IMR-90 (cell line): ENCODE data around the gene TSC22D4. TPM values are rescaled to one million over a fixed set of nuclear protein-coding genes. Genes with fewer than 3 reads are reported as not detected.

Experiments used
- ATAC-seq: fragments of 200-7000 bp; cut with Tn5 transposase; 2 replicates; pipeline ENCODE4 v1.9.1; 2020; ENCODE audit warnings: low read depth, mild to moderate bottlenecking, moderate library complexity
- BruUV-seq: library from RNA; stranded (reverse); fragments of 400-500 nt; replicated peaks from 2 replicates; lab custom pipeline; 2021; lab: Mats Ljungman, UMichigan
- CTCF ChIA-PET: fragments of 300-600 bp; formaldehyde crosslinking; extraction: SDS; loops from one replicate; lab custom pipeline; 2021; ENCODE audit warnings: antibody characterized with exemption; lab: Yijun Ruan, JAX
- POLR2A ChIA-PET: fragments of 300-600 bp; sonication (Branson Sonifier 250); formaldehyde crosslinking; loops from one replicate; lab custom pipeline; 2022; ENCODE audit warnings: antibody characterized with exemption; ENCODE audit not compliant: unreplicated experiment; lab: Charles Lee
- DNase-seq: peaks from one replicate; pipeline ENCODE4 v3.0.0; 2013
- H2AFZ ChIP-seq: replicated peaks from 2 replicates; pipeline ENCODE3; 2013; ENCODE audit warnings: low read length, mild to moderate bottlenecking; ENCODE audit not compliant: poor library complexity
- H2AK5ac ChIP-seq: 2 replicates; pipeline ENCODE4 v1.6.1; 2013; ENCODE audit warnings: low read depth, low read length, inconsistent platforms
- H2AK9ac ChIP-seq: replicated peaks from 2 replicates; pipeline ENCODE3; 2013; ENCODE audit warnings: mild to moderate bottlenecking, low read depth, low read length, moderate library complexity; ENCODE audit not compliant: poor library complexity
- H2BK120ac ChIP-seq: 2 replicates; pipeline ENCODE4 v1.6.1; 2013; ENCODE audit warnings: low read depth, low read length, inconsistent platforms
- H2BK15ac ChIP-seq: 3 replicates; pipeline ENCODE4 v1.6.1; 2013; ENCODE audit warnings: low read depth, low read length, inconsistent platforms
- H2BK20ac ChIP-seq: 2 replicates; pipeline ENCODE4 v1.6.1; 2013; ENCODE audit warnings: low read depth, mild to moderate bottlenecking, inconsistent platforms, low read length, moderate library complexity
- H2BK5ac ChIP-seq: 2 replicates; pipeline ENCODE4 v1.6.1; 2013; ENCODE audit warnings: mild to moderate bottlenecking, low read depth, low read length, inconsistent platforms; ENCODE audit not compliant: poor library complexity, severe bottlenecking
- H3K14ac ChIP-seq: replicated peaks from 2 replicates; pipeline ENCODE4 v1.6.1; 2013; ENCODE audit warnings: low read depth, low read length, inconsistent platforms
- H3K18ac ChIP-seq: 2 replicates; pipeline ENCODE4 v1.6.1; 2013; ENCODE audit warnings: low read depth, low read length, control low read depth
- H3K23ac ChIP-seq: 2 replicates; pipeline ENCODE4 v1.6.1; 2013; ENCODE audit warnings: low read depth, low read length, inconsistent platforms
- H3K27ac ChIP-seq: 2 replicates; pipeline ENCODE4 v1.5.1; 2013; ENCODE audit warnings: mild to moderate bottlenecking, control low read depth, low read length; ENCODE audit not compliant: insufficient read depth
- H3K27me3 ChIP-seq: 2 replicates; pipeline ENCODE4 v1.6.1; 2013; ENCODE audit warnings: low read length; ENCODE audit not compliant: control insufficient read depth, insufficient read depth
- H3K36me3 ChIP-seq: 2 replicates; pipeline ENCODE4 v1.6.1; 2013; ENCODE audit warnings: low read length, mixed read lengths; ENCODE audit not compliant: control insufficient read depth, insufficient read depth
- H3K4ac ChIP-seq: 2 replicates; pipeline ENCODE4 v1.6.1; 2013; ENCODE audit warnings: low read depth, low read length, inconsistent platforms
- H3K4me1 ChIP-seq: 2 replicates; pipeline ENCODE4 v1.6.1; 2013; ENCODE audit warnings: low read length, mixed read lengths; ENCODE audit not compliant: control insufficient read depth, insufficient read depth
- H3K4me2 ChIP-seq: 2 replicates; pipeline ENCODE4 v1.6.1; 2013; ENCODE audit warnings: low read depth, mild to moderate bottlenecking, control low read depth, low read length, moderate library complexity
- H3K4me3 ChIP-seq: 2 replicates; pipeline ENCODE4 v1.5.1; 2013; ENCODE audit warnings: low read depth, mild to moderate bottlenecking, control low read depth, low read length, moderate library complexity; ENCODE audit not compliant: insufficient read depth
- H3K56ac ChIP-seq: 2 replicates; pipeline ENCODE4 v1.6.1; 2013; ENCODE audit warnings: low read length, inconsistent platforms; ENCODE audit not compliant: insufficient read depth; ENCODE audit errors: extremely low read depth
- H3K79me1 ChIP-seq, 2 experiments: 2 replicates each; pipeline ENCODE4 v1.6.1; 2013; ENCODE audit warnings: low read length in 2 of 2, inconsistent platforms in 1 of 2, low read depth in 1 of 2
- H3K9ac ChIP-seq: 2 replicates; pipeline ENCODE4 v1.6.1; 2013; ENCODE audit warnings: low read depth, low read length, control low read depth
- H3K9me1 ChIP-seq: 2 replicates; pipeline ENCODE4 v1.6.1; 2013; ENCODE audit warnings: low read length, inconsistent platforms; ENCODE audit not compliant: insufficient read depth
- H3K9me3 ChIP-seq: 2 replicates; pipeline ENCODE4 v1.6.1; 2013; ENCODE audit warnings: low read length; ENCODE audit not compliant: control insufficient read depth, insufficient read depth
- H4K20me1 ChIP-seq: 2 replicates; pipeline ENCODE4 v1.6.1; 2013; ENCODE audit warnings: low read length, inconsistent platforms; ENCODE audit not compliant: insufficient read depth
- H4K5ac ChIP-seq: 2 replicates; pipeline ENCODE4 v1.6.1; 2013; ENCODE audit warnings: mild to moderate bottlenecking, low read depth, low read length, control low read depth
- H4K8ac ChIP-seq, 2 experiments: 2 replicates each; pipeline ENCODE4 v1.6.1; 2013; ENCODE audit warnings: low read depth in 2 of 2, low read length in 2 of 2, control low read depth in 1 of 2, inconsistent platforms in 1 of 2
- H4K91ac ChIP-seq: 2 replicates; pipeline ENCODE4 v1.6.1; 2013; ENCODE audit warnings: low read depth, low read length, inconsistent platforms; ENCODE audit not compliant: insufficient read depth
- CEBPB ChIP-seq: IDR thresholded peaks from 2 replicates; pipeline ENCODE4 v1.6.1; 2012; ENCODE audit warnings: low read depth, low read length, improper control_type of control experiment
- FOS ChIP-seq: fragments of 150-350 bp; IDR thresholded peaks from 2 replicates; pipeline ENCODE4 v1.6.1; 2016; ENCODE audit warnings: low read depth, low read length
- MXI1 ChIP-seq: IDR thresholded peaks from 2 replicates; pipeline ENCODE4 v1.6.1; 2012; ENCODE audit warnings: low read depth, mild to moderate bottlenecking, low read length, moderate library complexity, borderline replicate concordance
- WGBS, 2 experiments: methylation state at CpG; one replicate each; pipeline versions ENCODE4 v1.1.5 to v1.1.7; 2013; ENCODE audit warnings: missing lambda C conversion rate in 2 of 2; ENCODE audit not compliant: insufficient read length in 1 of 2; ENCODE audit errors: extremely low coverage in 2 of 2; 5-methylcytosine and 5-hydroxymethylcytosine counted together
- dilution Hi-C: fragments of 300-500 bp; cut with HindIII; formaldehyde crosslinking; loops from one replicate; pipeline ENCODE4 v1.14.3; 2018; ENCODE audit warnings: low sequenced_read_pairs; ENCODE audit not compliant: unreplicated experiment
- in situ Hi-C: fragments of 300-500 bp; cut with MboI; formaldehyde crosslinking; loops from 3 replicates; pipeline ENCODE4 v1.14.3; 2019; ENCODE audit warnings: low sequenced_read_pairs, inconsistent platforms, mixed read lengths
- intact Hi-C: fragments of 100-400 bp; cut with micrococcal nuclease; formaldehyde crosslinking; loops from 2 replicates; pipeline ENCODE4 v1.10.0; 2022
- polyA plus RNA-seq, 3 experiments: library from polyadenylated mRNA; depleted of rRNA; stranded (reverse); fragments of >200 nt; gene quantifications; 2 replicates each; pipeline ENCODE4 v1.2.3, GENCODE V29; 2012; ENCODE audit warnings: low replicate concordance in 1 of 3
- total RNA-seq: library from RNA; depleted of rRNA; stranded (reverse); fragments of >200 nt; gene quantifications from 2 replicates; pipeline ENCODE4 v1.2.3, GENCODE V29; 2012

TSC22D4 gene
- total and polyA plus RNA-seq, 2 of the 4 experiments (the other 2 are of a cell fraction): 9.3 to 29.9 TPM

- peak overlapping the region; percentile 44 for H4K91ac ChIP-seq
- H3K27ac ChIP-seq: peak overlapping the region; percentile 86
- peaks cover 33% of the 10 kb centered on the region for H3K9me1 ChIP-seq
- H2BK120ac ChIP-seq: peak overlapping the region; percentile 51
- H3K4me1 ChIP-seq: peaks cover 26% of the 10 kb centered on the region
- no peak overlapping the region for H3K4me2 ChIP-seq
- peak overlapping the region; percentile 56 for H2BK5ac ChIP-seq
- peak; percentile 22 for ATAC-seq
- peak overlapping the region; percentile 91 for H3K14ac ChIP-seq
- intact Hi-C loops (no loop called here), in situ Hi-C loops (loop anchor here (25.0 kb wide), 1 partner anchor 666 kb away; no protein-coding TSS in a partner anchor), dilution Hi-C loops (no loop called here)
- peak; percentile 65 for DNase-seq
- peak overlapping the region; percentile 29; the same call in 1 of the 2 replicates for H3K23ac ChIP-seq
- WGBS, 2 experiments: no CpG with 5 or more reads among the region's 2 CpGs
- H2BK20ac ChIP-seq: peak overlapping the region; percentile 38
- no peaks in the 10 kb centered on the region for H4K20me1 ChIP-seq
- peak overlapping the region; percentile 83 for H2AFZ ChIP-seq
- H3K9me3 ChIP-seq: no peaks in the 10 kb centered on the region
- TF ChIP-seq FOS (peak; percentile 17; the same call in 1 of the 2 replicates), MXI1 (no peak), CEBPB (peak; percentile 83)
- peak overlapping the region; percentile 76 for H3K18ac ChIP-seq
- H3K27me3 ChIP-seq: no peaks in the 10 kb centered on the region
- no peak overlapping the region for H3K4me3 ChIP-seq
- ChIA-PET POLR2A (no interaction called here), CTCF (no interaction called here)
- peak overlapping the region; percentile 83 for H2AK9ac ChIP-seq
- peak overlapping the region; percentile 94 for H4K5ac ChIP-seq
- peak overlapping the region; percentile 60; the same call in 1 of the 3 replicates for H2BK15ac ChIP-seq
- no peak overlapping the region for H3K56ac ChIP-seq
- H3K9ac ChIP-seq: no peak overlapping the region
- H3K4ac ChIP-seq: peak overlapping the region; percentile 74
- H2AK5ac ChIP-seq: peak overlapping the region; percentile 70
- no TSS peak for BruUV-seq
- H4K8ac ChIP-seq: peak overlapping the region; percentile 5 to 77; a peak in 3 of 4 replicates
- no peaks in the 10 kb centered on the region for H3K36me3 ChIP-seq
- H3K79me1 ChIP-seq: peaks cover 0 to 10% of the 10 kb centered on the region in 2 experiments; a peak in 2 of 4 replicates
Observed at GRCh38 chr7:100446040-100446439, 33.0 kb downstream of the TSC22D4 start.
